GM12874 (cell line): Measurements from ENCODE around the gene CLCN4.

Experiments used
- TF ChIP-seq, protein P1 (sequence below): IDR thresholded peaks from 2 replicates; pipeline ENCODE4 v1.5.1; 2011; ENCODE audit warnings: low read depth, mild to moderate bottlenecking, control low read depth, low read length, moderate library complexity; ENCODE audit not compliant: insufficient read depth

CLCN4 gene

DNA sequence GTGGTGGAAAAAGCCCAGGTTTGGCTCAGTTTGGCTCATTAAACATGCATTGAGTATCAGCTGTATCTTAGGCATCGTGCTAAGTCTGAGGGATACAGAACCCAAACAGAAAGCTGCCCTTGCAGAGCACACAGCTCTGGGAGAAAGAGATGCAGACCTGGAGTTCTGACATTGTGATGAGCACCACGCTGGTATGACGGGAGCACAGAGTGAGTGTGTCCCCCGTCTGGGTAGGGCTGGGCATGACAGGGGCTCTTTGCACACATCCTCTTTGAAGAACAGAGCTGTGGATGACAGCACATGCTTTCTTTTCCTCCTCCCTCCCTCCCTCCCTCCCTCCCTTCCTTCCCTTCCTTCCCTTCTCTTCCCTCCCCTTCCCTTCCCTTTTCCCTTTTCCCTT, 52.2 kb downstream of the CLCN4 start:
- TF ChIP-seq, protein P1, sequence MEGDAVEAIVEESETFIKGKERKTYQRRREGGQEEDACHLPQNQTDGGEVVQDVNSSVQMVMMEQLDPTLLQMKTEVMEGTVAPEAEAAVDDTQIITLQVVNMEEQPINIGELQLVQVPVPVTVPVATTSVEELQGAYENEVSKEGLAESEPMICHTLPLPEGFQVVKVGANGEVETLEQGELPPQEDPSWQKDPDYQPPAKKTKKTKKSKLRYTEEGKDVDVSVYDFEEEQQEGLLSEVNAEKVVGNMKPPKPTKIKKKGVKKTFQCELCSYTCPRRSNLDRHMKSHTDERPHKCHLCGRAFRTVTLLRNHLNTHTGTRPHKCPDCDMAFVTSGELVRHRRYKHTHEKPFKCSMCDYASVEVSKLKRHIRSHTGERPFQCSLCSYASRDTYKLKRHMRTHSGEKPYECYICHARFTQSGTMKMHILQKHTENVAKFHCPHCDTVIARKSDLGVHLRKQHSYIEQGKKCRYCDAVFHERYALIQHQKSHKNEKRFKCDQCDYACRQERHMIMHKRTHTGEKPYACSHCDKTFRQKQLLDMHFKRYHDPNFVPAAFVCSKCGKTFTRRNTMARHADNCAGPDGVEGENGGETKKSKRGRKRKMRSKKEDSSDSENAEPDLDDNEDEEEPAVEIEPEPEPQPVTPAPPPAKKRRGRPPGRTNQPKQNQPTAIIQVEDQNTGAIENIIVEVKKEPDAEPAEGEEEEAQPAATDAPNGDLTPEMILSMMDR = no peak

DNA sequence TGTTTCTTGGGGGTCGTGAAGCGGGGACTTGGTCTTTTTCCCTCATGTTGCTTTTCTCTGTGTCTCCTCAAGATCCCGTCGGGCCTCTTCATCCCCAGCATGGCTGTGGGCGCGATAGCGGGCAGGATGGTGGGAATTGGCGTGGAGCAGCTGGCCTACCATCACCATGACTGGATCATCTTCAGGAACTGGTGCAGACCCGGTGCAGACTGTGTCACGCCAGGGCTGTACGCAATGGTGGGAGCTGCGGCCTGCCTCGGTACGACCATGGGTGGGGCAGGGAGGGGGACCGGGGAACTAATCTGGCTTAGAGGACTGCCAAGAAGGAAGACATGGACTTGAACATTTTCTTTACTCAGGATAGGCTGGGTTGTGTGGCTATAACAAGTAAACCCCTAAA, 55.6 kb downstream of the CLCN4 start:
- TF ChIP-seq, protein P1 = no peak

DNA sequence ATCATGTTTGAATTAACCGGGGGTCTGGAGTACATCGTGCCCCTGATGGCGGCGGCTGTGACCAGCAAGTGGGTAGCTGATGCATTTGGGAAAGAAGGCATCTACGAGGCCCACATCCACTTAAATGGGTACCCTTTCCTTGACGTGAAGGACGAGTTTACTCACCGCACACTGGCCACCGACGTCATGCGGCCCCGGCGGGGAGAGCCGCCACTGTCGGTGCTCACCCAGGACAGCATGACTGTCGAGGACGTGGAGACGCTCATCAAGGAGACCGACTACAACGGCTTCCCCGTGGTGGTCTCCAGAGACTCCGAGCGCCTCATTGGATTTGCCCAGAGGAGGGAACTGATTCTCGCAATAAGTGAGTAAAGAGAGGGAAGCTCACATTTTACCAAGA, 56.9 kb downstream of the CLCN4 start:
- TF ChIP-seq, protein P1 = no peak

DNA sequence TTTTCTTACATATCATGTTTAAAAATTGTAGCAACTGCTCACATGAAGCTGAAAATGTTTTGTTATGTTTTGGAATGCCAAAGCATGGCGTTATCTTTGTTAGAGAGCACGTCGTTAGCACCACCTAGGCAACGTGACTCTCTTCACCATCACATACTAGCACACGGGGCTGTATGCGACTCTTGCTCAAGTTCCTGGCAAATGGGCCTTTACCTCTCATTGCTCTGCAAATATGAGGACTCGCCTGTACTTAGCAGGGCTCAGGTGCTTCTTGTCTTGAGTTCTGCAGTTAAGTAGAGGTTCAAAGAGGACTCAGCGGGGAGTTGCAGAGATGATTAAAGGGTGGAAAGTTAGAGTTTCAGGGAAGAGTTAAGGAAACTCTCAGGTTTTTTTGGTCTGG, 59.4 kb downstream of the CLCN4 start:
- TF ChIP-seq, protein P1 = no peak

DNA sequence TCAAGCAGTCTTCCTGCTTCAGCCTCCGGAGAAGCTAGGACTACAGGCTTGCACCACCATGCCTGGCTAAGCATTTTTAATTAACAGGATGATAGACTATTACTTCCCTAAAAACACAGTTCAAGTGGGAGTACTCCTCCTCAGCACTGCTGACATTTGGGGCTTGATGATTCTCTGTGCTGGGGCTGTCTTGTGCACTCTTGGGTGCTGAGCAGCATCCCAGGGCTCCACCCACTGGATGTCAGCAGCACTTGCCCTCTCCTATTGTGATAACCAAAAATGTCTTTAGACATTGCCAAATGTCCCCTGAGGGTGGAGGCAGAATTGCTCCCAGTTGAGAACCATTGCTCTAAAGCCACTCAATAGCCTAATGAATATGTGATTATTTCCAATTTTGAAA, 60.4 kb downstream of the CLCN4 start:
- TF ChIP-seq, protein P1 = no peak

DNA sequence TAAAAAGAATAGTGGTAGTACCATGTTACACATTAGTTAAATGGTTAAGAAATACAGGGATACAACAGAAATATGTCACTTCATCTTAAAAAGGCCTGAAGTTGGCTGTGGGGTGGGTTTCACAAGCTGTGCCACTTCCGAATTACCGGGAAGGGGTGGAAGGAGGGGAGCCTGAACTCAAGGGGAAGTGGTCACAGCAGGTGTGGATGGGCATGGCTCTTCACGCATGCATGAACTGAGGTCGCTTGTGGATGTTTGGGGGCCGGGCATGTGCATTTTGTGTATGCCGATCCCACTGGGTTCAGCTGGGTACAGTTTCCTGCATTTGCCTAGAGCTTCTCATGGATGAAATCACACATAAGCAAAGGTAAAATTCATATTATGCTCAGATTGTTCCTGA, 64.9 kb downstream of the CLCN4 start:
- TF ChIP-seq, protein P1 = no peak

DNA sequence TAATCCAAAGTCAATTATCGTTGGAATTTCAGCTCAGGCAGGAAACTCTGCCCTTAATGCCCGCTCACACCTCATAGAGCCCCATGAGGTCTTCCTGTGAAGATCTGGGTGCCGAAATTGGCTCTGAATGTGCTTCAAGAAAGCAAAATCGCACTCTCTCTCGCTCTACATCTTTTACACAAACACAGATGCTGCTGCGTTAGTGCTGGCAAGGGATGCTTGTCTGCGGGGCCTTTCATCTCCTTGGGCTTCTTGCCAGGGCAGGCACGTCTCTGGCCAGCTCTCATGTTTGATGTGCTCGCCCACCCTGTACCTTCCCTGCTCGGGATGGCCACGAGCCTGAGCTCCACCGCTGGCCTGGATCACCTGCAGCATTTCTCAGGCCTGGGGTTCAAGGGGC, 66.5 kb downstream of the CLCN4 start:
- TF ChIP-seq, protein P1 = no peak

DNA sequence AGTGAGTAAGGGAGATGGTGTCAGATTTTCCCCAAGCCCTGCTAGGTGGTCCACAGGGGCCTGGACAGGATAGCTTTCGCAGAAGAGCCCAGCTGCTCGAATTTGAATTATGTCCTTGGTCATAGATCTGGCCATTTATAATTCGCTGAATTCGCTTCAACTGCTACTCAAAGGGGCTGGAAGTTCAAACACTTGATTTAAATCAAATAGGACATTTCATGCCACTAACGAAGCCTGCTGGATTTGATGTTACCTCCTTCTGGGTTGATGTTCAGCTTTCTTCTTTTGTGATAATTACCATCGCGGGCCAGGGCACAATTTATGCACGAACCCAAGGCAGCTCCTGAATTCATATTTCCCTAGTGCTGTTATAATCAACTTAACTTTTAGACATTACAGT, 67.0 kb downstream of the CLCN4 start:
- TF ChIP-seq, protein P1 = no peak
